ENCODE measurements around the gene C19orf38. TPM values are rescaled to one million over a fixed set of nuclear protein-coding genes. Genes with fewer than 3 reads are reported as not detected.

C19orf38 gene
- total RNA-seq, 1 experiment from 2014 or later = not detected

DNA sequence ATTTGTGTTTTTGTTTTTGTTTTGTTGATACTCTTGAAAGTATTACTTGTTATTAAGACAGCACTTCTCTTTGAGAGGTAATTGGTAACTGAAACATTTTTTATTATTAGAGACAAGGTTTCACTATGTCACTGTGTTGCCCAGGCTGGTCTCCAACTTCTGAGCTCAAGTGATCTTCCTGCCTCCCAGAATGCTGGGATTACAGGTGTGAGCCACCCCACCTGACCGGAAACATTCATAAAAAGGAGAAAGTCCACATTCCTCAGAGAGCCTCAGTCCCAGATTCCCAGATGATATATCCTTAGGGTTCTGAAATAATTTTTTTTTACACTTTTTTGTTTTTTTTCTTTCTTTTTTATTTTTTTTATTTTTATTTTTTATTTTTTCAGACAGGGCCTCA, 25.8 kb downstream of the C19orf38 start:
- Histone ChIP-seq H2BK20ac (ENCODE audit: low read depth, low read length, poor library complexity, severe bottlenecking) (no peak overlapping the region), H4K5ac (ENCODE audit: insufficient read length, low read depth, low read length) (no peak overlapping the region), H4K20me1 (ENCODE audit: control insufficient read depth, insufficient read depth, insufficient read length) (no peaks in the 10 kb centered on the region), H3K23me2 (ENCODE audit: insufficient read length, low read depth, low read length, poor library complexity, severe bottlenecking) (peaks cover 8% of the 10 kb centered on the region), H4K8ac (replicated peaks; ENCODE audit: insufficient read length, low read depth, low read length) (no peak overlapping the region), H2BK15ac (ENCODE audit: low read depth, low read length) (no peak overlapping the region), H3T11ph (ENCODE audit: low read length) (no peak overlapping the region), H3K4me2 (ENCODE audit: insufficient read depth, insufficient read length, low read length) (no peak overlapping the region), H3K79me1 (ENCODE audit: insufficient read depth, low read depth, low read length, poor library complexity, severe bottlenecking) (peaks cover 5% of the 10 kb centered on the region), H3K9me3 (ENCODE audit: control insufficient read depth, low read depth, low read length) (no peaks in the 10 kb centered on the region), H3K9ac (ENCODE audit: extremely low read depth, insufficient read length, low read length) (no peak overlapping the region), H4K91ac (ENCODE audit: insufficient read length, low read depth, low read length) (no peak overlapping the region), H3K18ac (ENCODE audit: insufficient read length, low read depth, low read length) (no peak overlapping the region), H3K27ac (ENCODE audit: insufficient read length, low read depth, low read length) (no peak overlapping the region), H3K56ac (ENCODE audit: insufficient read length, low read depth, low read length) (no peak overlapping the region), H3K4me1 (ENCODE audit: insufficient read depth, low read length) (no peaks in the 10 kb centered on the region), H2BK5ac (ENCODE audit: insufficient read length, low read length) (no peak overlapping the region), H3K4ac (ENCODE audit: low read depth, low read length) (no peak overlapping the region), H2AK5ac (ENCODE audit: insufficient read length, low read length) (no peak overlapping the region), H3K27me3 (ENCODE audit: insufficient read depth, low read length) (no peaks in the 10 kb centered on the region), H2AFZ (ENCODE audit: low read length) (no peak overlapping the region), H3K14ac (ENCODE audit: insufficient read depth, low read length) (no peak overlapping the region), H3K79me2 (ENCODE audit: insufficient read depth, low read length) (peaks cover 22% of the 10 kb centered on the region; the same call in 1 of the 2 replicates), H3K23ac (ENCODE audit: insufficient read length, low read depth, low read length) (no peak overlapping the region), H2BK12ac (ENCODE audit: insufficient read length, low read depth, low read length) (no peak overlapping the region), H2BK120ac (ENCODE audit: low read depth, low read length, poor library complexity, severe bottlenecking) (no peak overlapping the region)
- no CpG with 5 or more reads among the region's 1 CpG for WGBS (ENCODE audit: extremely low coverage, insufficient read length, low lambda C conversion rate)
- H3K4me1 Mint-ChIP-seq = peaks cover 22 to 28% of the 10 kb centered on the region in 2 experiments
- no peaks in the 10 kb centered on the region for H3K27me3 Mint-ChIP-seq (ENCODE audit: low read depth)
- H3K9me3 Mint-ChIP-seq = no peaks in the 10 kb centered on the region
- peaks cover 1 to 18% (median 4%) of the 10 kb centered on the region in 3 experiments; a peak in 5 of 7 replicates for H3K36me3 Mint-ChIP-seq (ENCODE audit: insufficient read depth in 1 of 3, low read depth in 3 of 3)
- DNase-seq = no peak
- H3K4me3 Mint-ChIP-seq = peak overlapping the region in 1 of 2 experiments; percentile 66; a peak in 2 of 5 replicates
- TF ChIP-seq, protein P1, sequence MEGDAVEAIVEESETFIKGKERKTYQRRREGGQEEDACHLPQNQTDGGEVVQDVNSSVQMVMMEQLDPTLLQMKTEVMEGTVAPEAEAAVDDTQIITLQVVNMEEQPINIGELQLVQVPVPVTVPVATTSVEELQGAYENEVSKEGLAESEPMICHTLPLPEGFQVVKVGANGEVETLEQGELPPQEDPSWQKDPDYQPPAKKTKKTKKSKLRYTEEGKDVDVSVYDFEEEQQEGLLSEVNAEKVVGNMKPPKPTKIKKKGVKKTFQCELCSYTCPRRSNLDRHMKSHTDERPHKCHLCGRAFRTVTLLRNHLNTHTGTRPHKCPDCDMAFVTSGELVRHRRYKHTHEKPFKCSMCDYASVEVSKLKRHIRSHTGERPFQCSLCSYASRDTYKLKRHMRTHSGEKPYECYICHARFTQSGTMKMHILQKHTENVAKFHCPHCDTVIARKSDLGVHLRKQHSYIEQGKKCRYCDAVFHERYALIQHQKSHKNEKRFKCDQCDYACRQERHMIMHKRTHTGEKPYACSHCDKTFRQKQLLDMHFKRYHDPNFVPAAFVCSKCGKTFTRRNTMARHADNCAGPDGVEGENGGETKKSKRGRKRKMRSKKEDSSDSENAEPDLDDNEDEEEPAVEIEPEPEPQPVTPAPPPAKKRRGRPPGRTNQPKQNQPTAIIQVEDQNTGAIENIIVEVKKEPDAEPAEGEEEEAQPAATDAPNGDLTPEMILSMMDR (conservative IDR thresholded peaks at IDR 0.05) = no peak
- H3K27ac Mint-ChIP-seq = peak overlapping the region in 1 of 3 experiments; percentile 31; a peak in 2 of 7 replicates
